Breast epithelium (tissue), 3 donors: ENCODE results near the gene GPM6B.

ENCODE experiments used
- POLR2A ChIP-seq: fragments of 450-650 bp; IDR thresholded peaks from one replicate; pipeline ENCODE4 v1.6.1; 2016; ENCODE audit warnings: antibody characterized with exemption, mild to moderate bottlenecking, moderate library complexity
- POLR2AphosphoS5 ChIP-seq, 3 donors: sonication (generic); formaldehyde crosslinking; IDR thresholded peaks; one replicate each; pipeline ENCODE4 v1.6.1; 2017; ENCODE audit warnings: antibody characterized with exemption in 3 of 3
- TF ChIP-seq, protein P1 (sequence below), 3 donors: fragments of 450-650 bp; IDR thresholded peaks; one replicate each; pipeline ENCODE4 v1.5.1; 2016 to 2017; ENCODE audit warnings: antibody characterized with exemption in 3 of 3, mild to moderate bottlenecking in 3 of 3, moderate library complexity in 3 of 3

DNA sequence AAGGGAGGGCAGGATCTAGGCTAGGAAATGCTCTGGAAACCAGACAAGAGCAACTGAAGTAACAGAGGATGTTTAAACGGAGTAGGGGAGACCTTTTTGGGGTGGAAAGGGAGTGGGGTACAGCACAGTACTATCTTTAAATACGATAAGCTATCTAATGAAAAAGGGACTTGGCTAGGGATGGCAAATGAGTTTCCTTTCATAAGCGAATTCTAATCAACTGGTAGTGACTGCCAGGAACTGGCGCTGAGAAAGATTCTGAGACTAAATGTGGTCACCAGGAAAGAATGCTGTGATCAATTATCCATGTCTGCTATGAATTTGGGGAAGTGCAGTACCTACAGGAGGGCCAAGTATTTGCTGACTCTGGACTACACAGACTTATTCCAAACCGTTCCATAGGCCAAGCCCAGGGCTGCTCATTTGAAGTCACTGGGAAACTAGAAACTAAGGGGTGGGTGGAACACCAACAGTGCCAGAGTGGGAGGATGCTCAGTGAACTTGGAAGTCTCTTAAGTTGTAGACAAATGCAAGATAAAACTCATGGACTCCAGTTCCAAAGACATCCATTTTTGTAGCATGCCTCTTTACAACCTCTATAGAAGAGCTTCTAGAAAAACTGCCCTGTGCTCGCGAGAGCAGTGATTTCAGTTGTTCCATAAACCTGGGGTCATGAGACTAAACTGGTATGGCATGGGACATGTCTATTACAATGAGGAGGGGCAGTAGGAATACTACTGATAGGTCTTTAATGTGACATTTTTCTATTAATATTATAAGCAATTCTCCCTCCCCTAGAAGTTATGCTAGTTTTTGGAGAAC is 84.4 kb downstream of the GPM6B start:
- TF ChIP-seq, protein P1, sequence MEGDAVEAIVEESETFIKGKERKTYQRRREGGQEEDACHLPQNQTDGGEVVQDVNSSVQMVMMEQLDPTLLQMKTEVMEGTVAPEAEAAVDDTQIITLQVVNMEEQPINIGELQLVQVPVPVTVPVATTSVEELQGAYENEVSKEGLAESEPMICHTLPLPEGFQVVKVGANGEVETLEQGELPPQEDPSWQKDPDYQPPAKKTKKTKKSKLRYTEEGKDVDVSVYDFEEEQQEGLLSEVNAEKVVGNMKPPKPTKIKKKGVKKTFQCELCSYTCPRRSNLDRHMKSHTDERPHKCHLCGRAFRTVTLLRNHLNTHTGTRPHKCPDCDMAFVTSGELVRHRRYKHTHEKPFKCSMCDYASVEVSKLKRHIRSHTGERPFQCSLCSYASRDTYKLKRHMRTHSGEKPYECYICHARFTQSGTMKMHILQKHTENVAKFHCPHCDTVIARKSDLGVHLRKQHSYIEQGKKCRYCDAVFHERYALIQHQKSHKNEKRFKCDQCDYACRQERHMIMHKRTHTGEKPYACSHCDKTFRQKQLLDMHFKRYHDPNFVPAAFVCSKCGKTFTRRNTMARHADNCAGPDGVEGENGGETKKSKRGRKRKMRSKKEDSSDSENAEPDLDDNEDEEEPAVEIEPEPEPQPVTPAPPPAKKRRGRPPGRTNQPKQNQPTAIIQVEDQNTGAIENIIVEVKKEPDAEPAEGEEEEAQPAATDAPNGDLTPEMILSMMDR (IDR thresholded peaks at IDR 0.05) = no peak
- TF ChIP-seq POLR2A (no peak), POLR2AphosphoS5 (IDR thresholded peaks at IDR 0.05) (no peak)
